Caki2 (cell line): Measurements from ENCODE around the gene MRTO4. TPM values are rescaled to one million over a fixed set of nuclear protein-coding genes. Genes with fewer than 3 reads are reported as not detected.
"Not testable (repeated sequence)": the region's sequence is repeated elsewhere in the genome, so short reads cannot be mapped to it uniquely, and the experiment has no call there.

Experiments
- DNase-seq: peaks from one replicate; pipeline ENCODE4 v3.0.0-alpha.2; 2015; ENCODE audit warnings: low read depth
- in situ Hi-C: cut with HindIII; loops from 2 replicates; pipeline ENCODE4 v1.10.0; 2016; ENCODE audit warnings: low sequenced_read_pairs, low pct_unique_long_range_greater_than_20kb, mixed read lengths
- total RNA-seq: library from RNA; depleted of rRNA; stranded (reverse); fragments of >200 nt; shearing (Covaris generic); gene quantifications from 2 replicates; pipeline ENCODE4 v1.2.3, GENCODE V29; 2014; ENCODE audit warnings: low replicate concordance

Gene MRTO4
- total RNA-seq, 1 experiment from 2014 or later, result 66.0 TPM

- DNase-seq, result no peak
- in situ Hi-C loops, result no loop called here
These were observed 30.6 kb upstream of the MRTO4 start for GRCh38 chr1:19220991-19221390.

GRCh38 chr1:19222573-19222972 lies 29.0 kb upstream of the MRTO4 start:
- in situ Hi-C loops, result no loop called here
- no peak for DNase-seq

- DNase-seq, result no peak
- in situ Hi-C loops, result no loop called here
These were observed 28.4 kb upstream of the MRTO4 start for GRCh38 chr1:19222979-19223824.

- in situ Hi-C loops, result no loop called here
- no peak for DNase-seq
These were observed 22.4 kb upstream of the MRTO4 start for GRCh38 chr1:19229229-19229628.

GRCh38 chr1:19229828-19230325 lies 21.7 kb upstream of the MRTO4 start:
- DNase-seq, result no peak
- in situ Hi-C loops, result no loop called here

GRCh38 chr1:19231736-19232523 lies 19.7 kb upstream of the MRTO4 start:
- DNase-seq, in situ Hi-C loops: not testable (repeated sequence)

- peak; percentile 69 for DNase-seq
- in situ Hi-C loops, result no loop called here
These were observed 19.1 kb upstream of the MRTO4 start for GRCh38 chr1:19232524-19232846.

GRCh38 chr1:19234224-19234623 lies 17.4 kb upstream of the MRTO4 start:
- no peak for DNase-seq
- in situ Hi-C loops, result no loop called here

- in situ Hi-C loops, result no loop called here
- no peak for DNase-seq
These were observed 11.7 kb upstream of the MRTO4 start for GRCh38 chr1:19239876-19240275.

- DNase-seq, result peak; percentile 54
- in situ Hi-C loops, result no loop called here
These were observed 10.7 kb upstream of the MRTO4 start for GRCh38 chr1:19240673-19241538.

- in situ Hi-C loops, result no loop called here
- no peak for DNase-seq
These were observed 838 bp upstream of the MRTO4 start for GRCh38 chr1:19250629-19251304.

- no peak for DNase-seq
- in situ Hi-C loops, result no loop called here
These were observed 2.8 kb downstream of the MRTO4 start for GRCh38 chr1:19254416-19254815.

GRCh38 chr1:19255288-19255687 lies 3.7 kb downstream of the MRTO4 start:
- in situ Hi-C loops, result no loop called here
- DNase-seq, result no peak

- DNase-seq, in situ Hi-C loops: not testable (repeated sequence)
These were observed 4.7 kb downstream of the MRTO4 start for GRCh38 chr1:19256301-19256700.

GRCh38 chr1:19257178-19257914 lies 5.7 kb downstream of the MRTO4 start:
- in situ Hi-C loops, result no loop called here
- peak; percentile 39 for DNase-seq

- DNase-seq, result no peak
- in situ Hi-C loops, result no loop called here
These were observed 6.7 kb downstream of the MRTO4 start for GRCh38 chr1:19258353-19258752.
